ENCODE results near the gene CBX7.

GRCh38 chr22:39148026-39148726 lies 4.3 kb downstream of the CBX7 start:
- TF ChIP-seq CTCF (IDR thresholded peaks at IDR 0.05; ENCODE audit: low read depth, low read length, missing input control) (no peak), MAX (IDR thresholded peaks at IDR 0.05) (no peak), REST (IDR thresholded peaks at IDR 0.05) (no peak), YY1 (IDR thresholded peaks at IDR 0.05) (no peak), GABPA (IDR thresholded peaks at IDR 0.05 in 1 of 2, conservative IDR thresholded peaks at IDR 0.05 in 1 of 2) (no peak), JUND (IDR thresholded peaks at IDR 0.05) (no peak), ZBTB33 (IDR thresholded peaks at IDR 0.05) (no peak), EGR1 (IDR thresholded peaks at IDR 0.05; ENCODE audit: low read depth in 2 of 2) (no peak), TAF1 (conservative IDR thresholded peaks at IDR 0.05) (no peak)
